Fibroblast of pulmonary artery (primary cell): ENCODE measurements around the gene STK32A.

Experiments
- DNase-seq: peaks from one replicate; pipeline ENCODE4 v3.0.0-alpha.2; 2010; ENCODE audit warnings: low read depth
- H3K4me3 ChIP-seq: replicated peaks from 2 replicates; pipeline ENCODE4 v1.5.1; 2011; ENCODE audit warnings: low read depth, mild to moderate bottlenecking, control low read depth, low read length, moderate library complexity
- TF ChIP-seq, protein P1 (sequence below): IDR thresholded peaks from 2 replicates; pipeline ENCODE4 v1.5.1; 2011; ENCODE audit warnings: mild to moderate bottlenecking, control low read depth, low read length, inconsistent platforms; ENCODE audit errors: missing control alignments

Gene STK32A

DNA sequence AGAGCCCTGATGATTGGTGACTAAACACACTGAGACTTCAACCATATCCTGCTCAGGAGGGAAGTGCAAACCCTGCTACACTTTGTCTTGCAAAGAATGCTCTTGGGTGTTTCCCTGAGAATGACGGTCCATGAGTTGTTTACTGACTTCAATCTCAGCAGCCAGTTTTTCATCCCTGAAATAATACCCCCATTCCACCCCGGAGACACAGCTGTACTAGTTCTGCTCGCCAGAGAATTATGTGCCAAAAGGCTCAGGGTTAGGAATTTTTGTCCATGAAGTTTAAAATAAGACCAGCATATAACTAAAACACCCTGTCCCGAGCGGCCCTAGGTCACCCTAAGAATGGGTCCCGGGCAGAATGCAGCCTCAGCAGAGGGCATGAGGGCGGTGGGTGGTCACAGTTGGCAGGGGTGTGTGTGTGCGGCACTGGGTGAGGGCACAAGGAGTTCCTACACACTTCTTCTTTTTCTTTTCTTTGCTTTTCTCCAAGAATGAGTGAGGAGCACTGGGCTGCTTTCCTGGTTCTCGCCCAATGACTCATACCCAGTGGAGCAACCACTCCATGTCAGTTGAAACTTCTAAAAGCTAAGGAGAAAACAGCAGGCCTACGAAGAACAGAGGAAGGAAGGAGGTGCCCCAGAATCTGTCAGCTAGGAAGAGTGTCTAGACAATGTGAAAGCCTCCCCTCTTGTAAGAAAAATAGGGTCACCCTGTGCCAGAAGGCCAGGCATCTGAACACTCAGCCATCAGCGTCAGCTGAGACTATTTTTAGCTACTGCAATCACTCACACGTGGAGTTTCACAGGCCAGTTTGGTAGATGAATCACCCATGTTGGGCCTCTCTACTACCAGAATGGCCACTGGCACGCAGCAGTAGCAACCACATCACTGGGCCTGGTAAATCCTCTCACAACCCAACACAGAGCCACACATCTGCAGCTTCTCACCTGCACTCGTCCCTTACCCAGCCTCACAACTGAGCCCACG, 169.1 kb downstream of the STK32A start:
- TF ChIP-seq, protein P1, sequence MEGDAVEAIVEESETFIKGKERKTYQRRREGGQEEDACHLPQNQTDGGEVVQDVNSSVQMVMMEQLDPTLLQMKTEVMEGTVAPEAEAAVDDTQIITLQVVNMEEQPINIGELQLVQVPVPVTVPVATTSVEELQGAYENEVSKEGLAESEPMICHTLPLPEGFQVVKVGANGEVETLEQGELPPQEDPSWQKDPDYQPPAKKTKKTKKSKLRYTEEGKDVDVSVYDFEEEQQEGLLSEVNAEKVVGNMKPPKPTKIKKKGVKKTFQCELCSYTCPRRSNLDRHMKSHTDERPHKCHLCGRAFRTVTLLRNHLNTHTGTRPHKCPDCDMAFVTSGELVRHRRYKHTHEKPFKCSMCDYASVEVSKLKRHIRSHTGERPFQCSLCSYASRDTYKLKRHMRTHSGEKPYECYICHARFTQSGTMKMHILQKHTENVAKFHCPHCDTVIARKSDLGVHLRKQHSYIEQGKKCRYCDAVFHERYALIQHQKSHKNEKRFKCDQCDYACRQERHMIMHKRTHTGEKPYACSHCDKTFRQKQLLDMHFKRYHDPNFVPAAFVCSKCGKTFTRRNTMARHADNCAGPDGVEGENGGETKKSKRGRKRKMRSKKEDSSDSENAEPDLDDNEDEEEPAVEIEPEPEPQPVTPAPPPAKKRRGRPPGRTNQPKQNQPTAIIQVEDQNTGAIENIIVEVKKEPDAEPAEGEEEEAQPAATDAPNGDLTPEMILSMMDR = no peak
- DNase-seq = peak; percentile 99
- H3K4me3 ChIP-seq = peak overlapping the region; percentile 17

DNA sequence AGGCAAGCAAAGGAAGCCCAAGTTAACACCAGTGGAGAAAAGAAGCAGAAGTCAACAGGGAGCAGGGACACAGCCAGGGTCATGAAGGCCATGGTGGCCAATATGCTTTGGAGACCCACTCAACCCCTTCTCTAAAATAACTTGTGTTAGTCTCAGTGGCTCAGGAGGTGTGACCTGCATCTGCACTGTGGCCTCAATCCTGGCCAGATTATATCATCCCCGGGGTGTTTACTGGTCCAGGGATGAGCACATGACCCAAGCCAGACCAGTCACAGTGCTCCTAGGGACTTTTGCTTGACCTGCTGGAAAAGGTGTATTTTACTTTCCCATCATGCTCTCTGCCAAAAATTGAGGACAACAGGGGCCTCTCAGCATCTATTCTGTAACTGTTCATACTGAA, 169.9 kb downstream of the STK32A start:
- TF ChIP-seq, protein P1 = no peak
- no peak for DNase-seq

DNA sequence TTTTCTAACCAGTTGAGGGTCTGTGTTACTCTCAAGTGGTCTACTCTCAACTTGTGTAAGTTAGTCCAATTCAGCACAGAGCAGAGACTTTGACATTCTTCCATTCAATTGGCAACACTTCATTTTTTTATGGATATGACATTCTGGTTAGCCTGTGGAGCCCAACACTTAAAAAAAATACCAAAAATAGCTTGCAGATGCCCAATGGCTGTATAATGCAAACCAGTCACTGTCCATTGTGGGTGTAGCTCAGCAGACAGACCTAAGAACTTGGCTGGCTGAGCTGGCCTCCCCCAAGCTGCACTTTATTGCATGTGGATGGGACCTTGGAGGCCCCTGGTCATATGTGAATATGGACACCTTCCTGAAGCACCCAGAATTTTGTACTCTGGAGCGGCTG, 171.8 kb downstream of the STK32A start:
- TF ChIP-seq, protein P1 = no peak
- no peak for DNase-seq
- H3K4me3 ChIP-seq = no peak overlapping the region

More for the DNA sequence above, 169.9 kb downstream of the STK32A start:
- H3K4me3 ChIP-seq = no peak overlapping the region

DNA sequence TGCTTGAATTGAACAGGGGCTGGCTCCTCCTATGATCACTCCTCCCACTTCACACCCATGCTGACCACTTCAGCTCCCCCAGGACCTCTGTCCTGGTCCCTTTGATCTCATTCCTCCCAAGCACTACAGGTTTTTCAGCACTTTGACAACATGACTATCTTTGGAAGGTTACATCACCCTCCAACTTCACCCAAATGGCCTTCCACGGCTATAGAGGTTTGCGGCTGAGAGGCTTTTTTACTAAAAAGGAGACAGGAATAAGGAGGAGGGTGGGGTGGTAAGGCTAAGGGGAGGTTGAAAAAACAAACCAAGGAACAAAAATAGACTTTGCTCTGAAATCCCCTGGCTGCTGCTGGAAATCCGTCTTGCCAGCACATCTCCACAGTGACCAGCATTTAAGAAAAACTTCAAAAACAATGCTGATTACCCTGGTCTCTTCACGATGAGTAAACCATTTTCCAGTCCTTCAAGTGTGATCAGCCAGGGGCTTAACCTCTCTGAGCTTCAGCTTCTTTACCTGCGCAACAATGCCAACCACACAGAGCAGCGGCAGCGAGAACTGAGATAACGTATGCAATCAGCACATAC, 172.4 kb downstream of the STK32A start:
- peak; percentile 81 for DNase-seq
- TF ChIP-seq, protein P1 = no peak

DNA sequence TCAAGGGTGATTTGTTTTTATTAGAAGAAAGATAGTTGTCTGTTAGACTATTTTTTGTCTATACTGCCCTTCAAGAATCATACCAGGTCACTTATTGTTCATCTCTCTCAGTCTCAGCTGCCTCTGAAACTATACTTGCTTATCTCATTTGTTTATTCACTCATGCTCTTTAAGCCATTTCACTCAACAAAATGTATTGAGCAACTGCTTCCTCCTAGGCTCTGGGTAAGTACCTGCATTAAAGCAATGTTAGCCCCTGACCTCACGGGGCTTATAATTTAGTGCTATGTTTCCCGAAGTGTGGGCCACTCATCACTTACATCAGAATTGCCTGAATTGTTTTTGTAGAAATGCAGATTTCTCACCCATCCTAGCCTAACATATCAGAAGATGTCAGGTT, 174.2 kb downstream of the STK32A start:
- TF ChIP-seq, protein P1 = no peak
- DNase-seq = no peak
- H3K4me3 ChIP-seq = no peak overlapping the region

More for the DNA sequence above, 172.4 kb downstream of the STK32A start:
- no peak overlapping the region for H3K4me3 ChIP-seq

DNA sequence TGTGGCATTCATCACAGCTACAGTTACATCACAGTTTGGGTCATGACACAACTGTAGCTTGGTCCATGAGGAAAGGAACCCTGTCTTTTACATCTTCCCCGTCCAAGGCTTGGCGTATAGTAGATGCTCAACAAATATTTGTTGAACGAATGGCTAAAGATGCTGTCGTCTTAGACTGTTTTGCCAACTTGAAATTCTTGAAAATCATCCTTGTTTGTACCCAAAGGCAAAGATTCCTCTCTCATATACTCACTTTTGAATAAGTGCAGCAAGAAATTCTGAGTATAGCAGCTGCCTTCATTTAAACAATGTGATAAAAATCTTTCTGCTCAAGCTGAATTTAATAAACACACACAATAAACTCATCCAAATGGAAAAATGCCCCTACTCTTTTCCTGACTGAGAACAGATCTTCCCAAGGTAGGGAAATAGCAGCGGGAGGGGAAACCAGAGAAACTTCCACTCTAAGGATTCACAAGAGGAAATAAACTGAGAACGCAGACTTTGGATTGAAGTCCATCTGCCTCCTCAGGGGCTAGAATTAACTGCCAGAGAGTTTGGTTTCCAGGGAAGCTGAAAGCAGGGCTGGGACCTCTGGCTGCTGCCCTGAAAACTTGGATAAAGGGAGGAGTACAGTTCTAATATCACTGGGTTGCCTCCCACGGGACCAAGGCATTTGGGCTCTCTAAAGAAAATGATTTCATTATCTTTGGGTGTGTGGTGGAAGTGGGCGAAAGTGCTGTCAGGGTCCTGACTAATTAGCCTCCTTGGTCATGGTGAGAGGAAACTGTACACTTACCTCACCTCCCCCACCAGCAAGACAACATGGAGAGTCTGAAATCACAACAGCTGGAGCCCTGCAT, 175.9 kb downstream of the STK32A start:
- peak; percentile 37 for DNase-seq
- no peak overlapping the region for H3K4me3 ChIP-seq
- TF ChIP-seq, protein P1 = no peak
